ENCODE results near the gene MCTP1. TPM values are rescaled to one million over a fixed set of nuclear protein-coding genes. Genes with fewer than 3 reads are reported as not detected.

Gene MCTP1
- total RNA-seq, 1 donor from 2014 or later: 3.7 TPM

DNA sequence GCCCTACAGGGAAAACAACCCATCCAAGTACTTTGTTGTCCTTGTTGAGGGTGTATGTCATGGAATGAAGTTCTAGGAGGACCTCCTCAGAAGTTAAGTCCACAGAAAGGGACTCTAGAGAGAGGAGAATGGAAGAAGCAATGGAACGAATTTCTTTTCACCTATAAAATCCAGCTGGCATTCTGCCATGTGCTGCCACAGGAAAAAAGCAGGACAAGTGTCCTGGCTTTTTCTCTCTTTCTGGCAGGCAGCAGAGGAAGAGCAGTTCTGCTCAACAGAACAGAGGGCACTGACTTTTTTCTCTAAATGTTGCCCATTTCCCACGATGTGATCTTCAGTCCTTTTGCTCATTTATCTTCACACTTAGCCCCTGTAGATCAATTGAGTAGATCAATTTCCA lies 240.8 kb downstream of the MCTP1 start:
- H3K9me3 Mint-ChIP-seq: no peaks in the 10 kb centered on the region
- no peaks in the 10 kb centered on the region for H4K20me1 ChIP-seq (ENCODE audit: low read depth)
- no peaks in the 10 kb centered on the region for H3K36me3 ChIP-seq
- no peaks in the 10 kb centered on the region for H3K27me3 ChIP-seq
- H2AFZ ChIP-seq (replicated peaks): no peak overlapping the region
- TF ChIP-seq, protein P1, sequence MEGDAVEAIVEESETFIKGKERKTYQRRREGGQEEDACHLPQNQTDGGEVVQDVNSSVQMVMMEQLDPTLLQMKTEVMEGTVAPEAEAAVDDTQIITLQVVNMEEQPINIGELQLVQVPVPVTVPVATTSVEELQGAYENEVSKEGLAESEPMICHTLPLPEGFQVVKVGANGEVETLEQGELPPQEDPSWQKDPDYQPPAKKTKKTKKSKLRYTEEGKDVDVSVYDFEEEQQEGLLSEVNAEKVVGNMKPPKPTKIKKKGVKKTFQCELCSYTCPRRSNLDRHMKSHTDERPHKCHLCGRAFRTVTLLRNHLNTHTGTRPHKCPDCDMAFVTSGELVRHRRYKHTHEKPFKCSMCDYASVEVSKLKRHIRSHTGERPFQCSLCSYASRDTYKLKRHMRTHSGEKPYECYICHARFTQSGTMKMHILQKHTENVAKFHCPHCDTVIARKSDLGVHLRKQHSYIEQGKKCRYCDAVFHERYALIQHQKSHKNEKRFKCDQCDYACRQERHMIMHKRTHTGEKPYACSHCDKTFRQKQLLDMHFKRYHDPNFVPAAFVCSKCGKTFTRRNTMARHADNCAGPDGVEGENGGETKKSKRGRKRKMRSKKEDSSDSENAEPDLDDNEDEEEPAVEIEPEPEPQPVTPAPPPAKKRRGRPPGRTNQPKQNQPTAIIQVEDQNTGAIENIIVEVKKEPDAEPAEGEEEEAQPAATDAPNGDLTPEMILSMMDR (IDR thresholded peaks at IDR 0.05): no peak
- no peak for TF ChIP-seq EZH2phosphoT487 (IDR thresholded peaks at IDR 0.05)
- peak overlapping the region; percentile 2 for H3K27ac Mint-ChIP-seq
- DNase-seq (ENCODE audit: low spot score): no peak
- H3K27ac ChIP-seq: no peak overlapping the region
- no peak overlapping the region for H3K4me3 Mint-ChIP-seq
- no peaks in the 10 kb centered on the region for H3K27me3 Mint-ChIP-seq (ENCODE audit: insufficient read depth, low read depth)
- H3K4me1 Mint-ChIP-seq: peaks cover 23% of the 10 kb centered on the region
- H3K36me3 Mint-ChIP-seq: no peaks in the 10 kb centered on the region
- H3K79me2 ChIP-seq (ENCODE audit: low read depth): no peaks in the 10 kb centered on the region
- H3K4me3 ChIP-seq: no peak overlapping the region
- no peaks in the 10 kb centered on the region for H3K9me3 ChIP-seq (ENCODE audit: low read depth)
- H3K9ac ChIP-seq: no peak overlapping the region
- H3K4me1 ChIP-seq: no peaks in the 10 kb centered on the region
- no peaks in the 10 kb centered on the region for H3F3A ChIP-seq (ENCODE audit: low read depth)
- H3K4me2 ChIP-seq: no peak overlapping the region

DNA sequence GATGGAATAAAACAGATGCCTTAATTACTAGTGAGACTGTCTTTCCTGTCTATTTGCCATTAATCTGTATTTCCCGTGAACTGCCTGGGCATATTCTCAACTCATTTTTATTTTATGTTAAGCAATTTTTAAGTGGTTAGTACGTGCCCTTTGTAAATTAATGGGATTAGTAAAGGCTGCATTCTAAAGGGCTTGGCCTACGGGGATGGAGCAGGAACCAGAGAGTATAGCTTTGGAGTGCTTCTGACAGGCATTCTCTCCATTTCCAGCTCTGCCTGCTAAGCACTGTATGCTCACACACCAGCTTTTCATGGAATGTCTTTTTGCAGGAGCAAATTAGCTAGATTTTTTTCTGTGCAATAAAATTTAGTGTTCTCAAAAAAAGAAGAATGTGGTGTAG lies 241.2 kb downstream of the MCTP1 start:
- no peaks in the 10 kb centered on the region for H3F3A ChIP-seq (ENCODE audit: low read depth)
- TF ChIP-seq EZH2phosphoT487 (IDR thresholded peaks at IDR 0.05): no peak
- no peak for TF ChIP-seq EZH2 (IDR thresholded peaks at IDR 0.05)
- TF ChIP-seq, protein P1 (IDR thresholded peaks at IDR 0.05): no peak
- H3K27ac ChIP-seq: no peak overlapping the region
- no peaks in the 10 kb centered on the region for H3K36me3 ChIP-seq
- no peak overlapping the region for H3K4me3 Mint-ChIP-seq
- H3K4me2 ChIP-seq: no peak overlapping the region
- H2AFZ ChIP-seq (replicated peaks): no peak overlapping the region
- H3K27me3 Mint-ChIP-seq (ENCODE audit: insufficient read depth, low read depth): no peaks in the 10 kb centered on the region
- H3K9ac ChIP-seq: no peak overlapping the region
- no peak overlapping the region for H3K4me3 ChIP-seq
- DNase-seq (ENCODE audit: low spot score): peak; percentile 15
- H4K20me1 ChIP-seq (ENCODE audit: low read depth): no peaks in the 10 kb centered on the region
- H3K9me3 Mint-ChIP-seq: no peaks in the 10 kb centered on the region
- H3K36me3 Mint-ChIP-seq: no peaks in the 10 kb centered on the region
- peaks cover 23% of the 10 kb centered on the region for H3K4me1 Mint-ChIP-seq
- H3K27me3 ChIP-seq: no peaks in the 10 kb centered on the region
- peak overlapping the region; percentile 7 for H3K27ac Mint-ChIP-seq
- no peaks in the 10 kb centered on the region for H3K9me3 ChIP-seq (ENCODE audit: low read depth)
- H3K79me2 ChIP-seq (ENCODE audit: low read depth): no peaks in the 10 kb centered on the region
- H3K4me1 ChIP-seq: no peaks in the 10 kb centered on the region

DNA sequence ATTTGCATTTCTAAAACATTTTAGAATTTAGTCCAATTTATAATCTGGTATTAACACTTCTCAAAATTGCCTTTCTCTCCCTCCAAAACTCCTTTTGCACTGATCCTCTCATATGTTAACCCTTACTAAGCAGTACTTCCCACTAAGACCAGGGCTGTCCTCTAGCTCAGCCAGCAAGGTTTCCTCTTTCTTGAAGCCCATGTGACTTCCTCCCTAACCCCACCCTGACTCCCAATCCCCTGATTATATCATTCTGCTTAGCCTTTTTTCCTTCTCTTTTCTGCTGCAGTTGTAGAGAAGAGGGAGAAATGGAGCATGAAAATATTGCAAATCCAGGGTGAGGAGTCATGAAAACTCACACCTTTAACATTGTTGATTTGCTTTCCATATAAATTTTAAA lies 241.7 kb downstream of the MCTP1 start:
- H3F3A ChIP-seq (ENCODE audit: low read depth): no peaks in the 10 kb centered on the region
- H3K79me2 ChIP-seq (ENCODE audit: low read depth): no peaks in the 10 kb centered on the region
- H3K27ac Mint-ChIP-seq: peak overlapping the region; percentile 7
- no peaks in the 10 kb centered on the region for H4K20me1 ChIP-seq (ENCODE audit: low read depth)
- H3K27ac ChIP-seq: no peak overlapping the region
- H3K36me3 Mint-ChIP-seq: no peaks in the 10 kb centered on the region
- no peak overlapping the region for H2AFZ ChIP-seq (replicated peaks)
- DNase-seq (ENCODE audit: low spot score): no peak
- no peak overlapping the region for H3K4me2 ChIP-seq
- H3K4me1 ChIP-seq: no peaks in the 10 kb centered on the region
- no peaks in the 10 kb centered on the region for H3K27me3 Mint-ChIP-seq (ENCODE audit: insufficient read depth, low read depth)
- H3K4me1 Mint-ChIP-seq: peaks cover 23% of the 10 kb centered on the region
- no peak overlapping the region for H3K4me3 ChIP-seq
- H3K9ac ChIP-seq: no peak overlapping the region
- no peaks in the 10 kb centered on the region for H3K9me3 Mint-ChIP-seq
- H3K4me3 Mint-ChIP-seq: no peak overlapping the region
- no peaks in the 10 kb centered on the region for H3K36me3 ChIP-seq
- no peaks in the 10 kb centered on the region for H3K9me3 ChIP-seq (ENCODE audit: low read depth)
- H3K27me3 ChIP-seq: no peaks in the 10 kb centered on the region
- no peak for TF ChIP-seq EZH2phosphoT487 (IDR thresholded peaks at IDR 0.05)
- TF ChIP-seq EZH2 (IDR thresholded peaks at IDR 0.05): no peak
- TF ChIP-seq, protein P1 (IDR thresholded peaks at IDR 0.05): no peak

Data from neural progenitor cell (in vitro differentiated cells).